Measurements from ENCODE around the gene RUNX2. TPM values are rescaled to one million over a fixed set of nuclear protein-coding genes. Genes with fewer than 3 reads are reported as not detected.

RUNX2 gene
- polyA plus RNA-seq, 1 donor, result 1.1 TPM

DNA sequence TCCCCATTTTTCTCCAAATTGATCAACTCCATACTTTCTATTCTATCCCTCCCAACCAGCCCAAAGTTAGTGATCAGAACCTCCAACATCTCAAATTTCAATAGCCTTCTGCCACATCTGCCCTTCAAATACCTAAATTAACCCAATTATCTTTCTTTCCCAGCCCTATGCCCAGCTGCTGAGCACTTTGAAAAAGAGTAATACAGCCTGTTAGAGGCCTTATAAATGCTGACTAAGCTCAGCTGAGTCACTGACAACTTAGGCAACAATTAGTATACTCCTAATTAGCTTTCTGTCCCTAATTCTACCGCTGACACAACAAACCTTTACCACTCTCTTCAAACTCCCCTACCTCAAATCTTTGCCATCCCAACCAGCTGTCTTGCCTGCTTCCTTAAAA is 23.5 kb downstream of the RUNX2 start:
- no peak for DNase-seq

DNA sequence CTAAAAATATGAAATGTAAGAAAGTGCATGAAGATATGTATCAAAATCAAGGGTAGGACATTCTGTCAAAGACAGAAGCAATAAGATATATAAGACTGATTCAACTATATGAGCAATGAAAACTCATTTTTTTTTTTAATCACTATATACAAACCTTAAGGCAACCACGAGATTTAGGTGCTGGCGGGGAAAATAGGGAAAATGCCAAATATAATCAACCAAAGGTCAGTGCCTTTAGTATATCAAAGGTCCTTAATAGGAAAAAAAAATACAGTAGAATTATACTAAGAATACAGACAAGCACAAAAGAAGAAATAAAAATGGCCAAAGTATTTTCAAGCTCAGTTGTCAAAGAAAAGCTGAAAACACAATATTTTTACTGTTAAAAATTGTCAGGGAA is 25.5 kb downstream of the RUNX2 start:
- DNase-seq, result no peak

- DNase-seq, result no peak
Measured at GRCh38 chr6:45364466-45364865, 36.3 kb downstream of the RUNX2 start.

DNA sequence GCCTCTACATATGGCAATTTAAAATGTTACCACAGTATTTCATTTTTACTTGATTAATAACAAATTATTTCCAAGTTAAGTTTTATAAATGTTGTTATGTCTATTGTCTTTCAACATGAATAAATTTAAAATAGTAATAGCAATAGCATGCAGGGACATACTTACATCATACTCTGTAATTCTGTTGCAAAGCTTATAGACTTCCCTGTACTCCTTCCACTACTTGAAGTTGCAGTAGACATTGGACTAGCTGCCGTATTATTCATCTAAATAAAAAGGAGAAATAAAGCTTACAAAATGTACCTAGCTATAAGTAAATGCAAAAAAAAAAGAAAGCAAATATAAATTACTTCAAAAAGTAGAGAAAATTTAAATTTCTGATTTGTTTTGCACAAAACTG is 36.9 kb downstream of the RUNX2 start:
- DNase-seq, result no peak

DNA sequence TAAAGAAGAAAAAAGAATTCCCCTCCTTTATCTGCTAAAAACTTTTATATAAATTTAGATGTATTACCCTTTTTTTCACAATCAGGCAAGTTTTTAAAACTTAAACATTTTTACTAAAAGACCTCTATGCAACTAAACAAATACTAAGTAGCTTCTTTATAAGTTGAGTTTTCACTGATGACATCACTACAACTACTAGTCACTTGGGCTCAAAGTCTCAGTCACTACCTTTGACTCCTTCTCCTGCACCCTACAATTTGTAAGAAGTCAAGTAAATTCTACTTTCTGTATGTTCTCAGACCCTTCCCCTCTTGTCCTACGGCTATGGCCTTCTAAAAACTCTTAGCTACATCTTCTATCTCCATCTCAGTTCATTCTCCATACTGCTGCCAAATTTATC is 38.4 kb downstream of the RUNX2 start:
- DNase-seq, result no peak

- no peak for DNase-seq
Measured at GRCh38 chr6:45367999-45368398, 39.9 kb downstream of the RUNX2 start.

- DNase-seq, result no peak
Measured at GRCh38 chr6:45369870-45370269, 41.7 kb downstream of the RUNX2 start.

- no peak for DNase-seq
Measured at GRCh38 chr6:45371924-45372573, 43.9 kb downstream of the RUNX2 start.

DNA sequence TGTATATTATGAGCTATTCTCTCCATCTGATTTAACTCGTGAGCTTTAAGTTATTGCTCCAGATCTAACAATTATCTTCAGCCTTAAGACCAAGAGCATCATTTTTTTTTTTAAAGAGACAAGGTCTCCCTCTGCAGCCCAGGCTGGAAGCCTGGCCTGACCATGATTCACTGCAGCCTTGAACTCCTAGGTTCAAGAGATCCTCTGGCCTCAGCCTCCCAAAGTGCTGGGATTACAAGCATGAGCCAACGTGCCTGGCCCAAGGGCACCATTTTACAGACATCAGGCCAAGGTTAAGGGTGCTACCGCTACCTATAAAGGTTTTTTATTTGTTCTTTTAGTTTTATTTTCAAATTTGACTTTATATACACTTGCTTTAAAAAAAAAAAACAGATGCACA is 47.3 kb downstream of the RUNX2 start:
- DNase-seq, result no peak

DNA sequence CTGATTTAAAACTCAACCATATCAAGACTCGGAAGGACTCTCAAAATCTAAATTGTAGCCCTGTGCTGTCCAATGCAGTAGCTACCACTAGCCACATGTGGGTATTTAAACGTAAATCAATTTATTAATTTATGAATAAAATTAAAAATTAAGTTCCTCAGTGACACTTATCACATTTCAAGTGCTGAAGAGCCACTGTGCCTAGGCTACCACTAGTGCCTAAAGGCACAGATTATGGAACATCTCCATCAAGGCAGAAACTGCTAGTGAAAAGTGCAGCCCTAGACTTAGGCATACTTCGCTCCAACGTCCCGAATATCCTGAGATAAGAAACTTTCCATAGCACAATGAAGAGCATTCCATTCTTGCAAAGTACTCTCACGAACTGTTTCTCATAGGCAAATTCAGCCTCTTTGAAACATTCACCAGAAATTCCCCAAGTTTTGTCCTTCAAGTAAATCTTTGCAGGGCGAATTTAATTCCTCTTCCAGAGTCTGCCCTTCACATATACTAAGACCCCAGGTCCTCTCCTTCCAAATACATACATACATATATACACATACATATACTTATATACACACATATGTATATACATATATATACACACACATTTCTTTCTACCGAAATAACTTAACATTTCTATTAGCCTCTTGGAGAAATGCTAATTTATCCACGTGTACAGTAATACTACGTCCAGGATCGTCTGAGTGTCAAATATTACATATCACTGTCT is 48.3 kb downstream of the RUNX2 start:
- peak; percentile 9 for DNase-seq

GRCh38 chr6:45377043-45377553 is 49.0 kb downstream of the RUNX2 start:
- no peak for DNase-seq

DNA sequence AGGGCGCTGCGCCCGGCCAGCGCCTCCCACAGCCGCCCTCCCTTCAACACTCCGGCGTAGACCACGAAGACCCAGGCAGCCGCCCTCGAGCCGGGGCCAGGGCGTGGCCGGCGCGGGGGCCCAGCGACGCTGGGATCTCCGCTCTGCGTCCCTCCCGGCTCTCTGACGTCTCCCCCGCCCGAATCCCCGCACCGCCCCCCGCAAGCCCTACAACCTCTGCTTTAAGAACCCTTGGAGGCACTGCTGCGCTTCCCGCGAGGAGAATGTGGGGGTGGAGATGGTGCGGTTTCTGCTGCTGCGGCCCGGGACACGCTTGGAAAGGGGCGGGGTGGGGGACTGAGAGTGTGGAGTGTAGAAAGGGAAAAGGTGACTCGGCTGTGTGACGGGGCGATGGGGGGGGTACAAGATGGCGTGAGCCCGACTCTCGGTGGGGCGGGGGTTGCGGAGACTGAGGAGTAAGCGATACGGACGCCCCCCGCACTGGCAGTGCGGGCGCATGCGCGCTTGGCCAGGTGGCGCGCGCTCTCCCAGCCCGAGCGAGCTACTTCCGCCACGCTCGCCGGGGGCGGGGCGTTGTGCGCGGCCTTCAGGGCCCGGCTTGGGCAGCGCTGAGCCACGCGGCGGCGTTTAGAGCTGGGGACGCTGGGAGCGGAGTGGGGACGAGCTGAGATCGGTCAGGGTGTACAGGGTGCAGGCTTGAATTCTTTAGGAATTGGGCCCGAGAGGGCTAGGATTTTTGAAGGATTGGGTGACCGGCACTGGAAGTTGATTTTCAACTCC is 49.6 kb downstream of the RUNX2 start, which contains the start of gene SUPT3H:
Gene SUPT3H (minus strand): TSS at position 381 of the 780 bp plus-strand sequence.
- DNase-seq, result peak; percentile 98

- DNase-seq, result no peak
Measured at GRCh38 chr6:45378334-45378926, 50.3 kb downstream of the RUNX2 start.

DNA sequence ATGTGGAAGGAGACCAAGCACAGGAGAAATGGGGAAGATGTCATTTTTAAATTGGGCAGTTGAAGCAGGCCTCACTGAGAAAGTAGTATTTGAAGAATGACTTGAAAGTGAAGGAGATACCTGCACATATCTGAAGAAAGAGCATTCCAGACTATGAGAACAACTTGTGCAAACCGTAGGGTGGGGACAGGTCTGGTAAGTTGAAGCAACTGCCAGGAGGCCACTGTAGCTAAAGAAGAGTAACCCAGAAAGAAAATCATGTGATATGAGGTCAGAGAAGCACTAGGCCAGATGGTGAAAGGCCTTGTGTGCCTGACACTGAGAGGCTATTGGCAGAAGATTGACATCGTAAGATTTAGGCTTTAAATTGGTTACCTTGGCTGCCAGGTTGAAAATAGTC is 54.3 kb downstream of the RUNX2 start:
- no peak for DNase-seq

DNA sequence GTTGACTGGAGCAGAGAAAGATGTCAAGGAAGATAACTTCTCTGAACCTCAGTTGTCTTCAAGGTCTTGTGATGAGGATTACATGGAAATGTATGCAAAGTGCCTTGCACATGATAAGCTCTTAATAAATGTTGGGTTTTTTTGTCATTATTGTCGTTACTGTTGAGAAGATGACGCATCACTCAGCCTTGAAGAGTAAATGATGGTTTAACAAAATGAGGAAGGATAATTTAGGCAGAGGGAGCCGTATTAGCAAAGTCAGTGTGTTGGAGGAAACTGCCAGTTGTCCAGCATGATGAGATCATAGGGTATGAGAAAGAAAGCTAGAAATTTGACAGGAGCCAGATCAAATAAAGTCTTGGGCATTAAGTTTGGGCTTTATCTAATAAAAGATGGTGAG is 58.4 kb downstream of the RUNX2 start:
- DNase-seq, result no peak

DNA sequence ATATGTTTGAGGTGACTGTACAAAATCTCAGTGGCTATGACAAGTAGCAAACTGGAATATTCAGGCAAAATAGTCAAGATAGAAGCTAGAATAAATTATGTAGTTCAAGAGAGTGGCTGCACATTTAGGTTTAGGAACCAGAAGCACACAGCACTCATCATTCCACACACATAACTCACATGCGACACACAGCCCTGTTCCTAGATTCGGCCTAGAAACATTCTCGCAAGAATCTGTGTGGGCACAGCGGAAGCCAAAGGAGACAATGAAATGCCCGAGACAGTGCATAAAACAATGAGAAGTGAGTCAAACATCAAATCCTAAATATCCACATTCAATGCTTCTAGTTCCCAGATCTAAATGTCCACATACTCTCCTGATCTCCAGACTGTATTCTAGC is 59.1 kb downstream of the RUNX2 start:
- DNase-seq, result no peak

- DNase-seq, result no peak
Measured at GRCh38 chr6:45388328-45388727, 60.2 kb downstream of the RUNX2 start.

DNA sequence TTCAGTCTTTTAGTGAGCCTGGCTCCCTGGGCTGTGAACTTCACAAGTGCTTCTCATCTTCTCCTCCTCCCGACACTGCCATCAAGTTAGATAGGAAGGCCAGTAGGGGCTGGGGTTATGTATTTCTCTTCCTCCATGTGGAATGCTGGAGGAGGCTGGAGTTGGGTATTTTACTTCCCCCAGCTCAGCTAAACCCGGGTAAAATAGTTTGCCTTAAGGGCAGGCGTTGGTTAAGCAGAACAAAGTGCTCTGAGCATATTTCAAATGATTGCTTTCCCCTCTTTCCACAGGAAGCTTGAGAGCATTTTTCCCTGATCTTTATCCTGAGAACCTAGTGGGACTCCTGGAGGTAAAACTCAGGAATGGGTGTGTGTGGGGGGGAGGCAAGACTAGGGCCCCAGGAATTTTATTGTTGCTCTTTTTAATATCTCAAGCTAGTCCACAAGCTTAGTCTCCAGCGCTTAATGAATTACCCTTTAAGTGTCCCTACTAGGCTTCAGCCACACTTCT is 66.5 kb downstream of the RUNX2 start:
- DNase-seq, result no peak

DNA sequence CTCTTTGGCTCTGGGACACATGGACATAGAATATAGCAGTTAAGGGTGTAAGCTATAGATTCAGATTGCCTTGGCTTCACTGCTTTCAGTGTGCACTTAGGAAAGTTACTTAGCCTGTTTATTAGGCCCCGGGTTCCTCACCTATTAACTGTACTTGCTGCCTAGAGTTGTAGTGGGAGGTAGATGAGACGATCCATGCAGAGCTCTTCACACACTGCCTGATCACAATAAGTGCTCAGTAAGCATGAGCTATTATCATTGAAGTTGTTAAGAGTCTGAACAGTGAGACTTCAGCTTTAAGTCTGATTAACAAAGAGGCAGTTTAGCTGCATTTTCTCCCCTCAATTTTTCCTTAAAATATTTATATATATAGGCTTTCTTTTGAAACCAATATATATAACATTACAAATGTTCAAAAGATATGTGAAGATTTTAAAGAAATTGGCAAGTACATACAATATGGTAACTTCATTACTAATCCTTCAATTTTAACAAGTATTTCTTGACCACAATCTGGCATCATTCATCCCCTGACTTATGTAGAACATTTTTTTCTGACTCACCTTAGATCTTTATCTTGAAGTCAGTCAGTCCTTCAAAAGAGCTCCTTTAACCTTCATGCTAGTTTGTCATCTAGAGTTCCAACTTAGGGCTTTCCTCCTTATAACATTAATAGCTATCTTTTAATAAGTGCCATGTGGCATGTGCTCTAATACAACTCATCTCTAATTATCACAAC is 70.1 kb downstream of the RUNX2 start:
- no peak for DNase-seq

DNA sequence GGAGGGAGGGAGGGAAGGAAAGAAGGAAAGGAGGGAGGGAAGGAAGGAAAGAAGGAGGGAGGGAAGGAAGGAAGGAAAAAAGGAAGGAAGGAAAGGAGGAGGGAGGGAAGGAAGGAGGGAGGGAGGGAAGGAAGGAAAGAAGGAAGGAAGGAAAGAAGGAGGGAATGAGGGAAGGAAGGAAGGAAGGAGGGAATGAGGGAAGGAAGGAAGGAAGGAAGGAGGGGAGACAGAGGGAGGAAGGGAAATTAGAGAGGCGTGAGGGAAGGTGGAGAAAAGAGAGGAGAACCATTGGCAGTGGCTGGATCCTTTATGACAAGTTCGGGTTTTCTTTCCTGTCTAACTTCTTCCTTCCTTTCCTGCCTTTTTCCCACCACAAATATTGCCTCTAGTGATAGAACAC is 71.9 kb downstream of the RUNX2 start:
- DNase-seq, result no peak

- DNase-seq, result no peak
Measured at GRCh38 chr6:45411959-45412358, 83.8 kb downstream of the RUNX2 start.

GRCh38 chr6:45415315-45415714 is 87.2 kb downstream of the RUNX2 start:
- DNase-seq, result no peak

Measured in hindlimb muscle (tissue), 1 donor.